Hippocampal formation (tissue), 2 donors: ENCODE results near the gene FASTK.
"Not testable (repeated sequence)": the region's sequence is repeated elsewhere in the genome, so short reads cannot be mapped to it uniquely, and the experiment has no call there.

Experiments
- DNase-seq, 2 donors: peaks; one replicate each; lab custom pipeline; 2025; lab: John Stamatoyannopoulos, UW

FASTK gene

GRCh38 chr7:151047976-151048815 is 32.4 kb downstream of the FASTK start, which contains the start of gene ASIC3:
TSS of gene ASIC3 (plus strand) at chr7:151048531. CDS start at chr7:151048886, 355 bp downstream.
- DNase-seq, result no peak

GRCh38 chr7:151046603-151047573 is 33.7 kb downstream of the FASTK start:
- DNase-seq, result no peak

GRCh38 chr7:151045967-151046366 is 34.6 kb downstream of the FASTK start:
- DNase-seq, result no peak

- DNase-seq, result no peak
Observed at GRCh38 chr7:151045262-151045661, 35.3 kb downstream of the FASTK start.

GRCh38 chr7:151043959-151044358 is 36.6 kb downstream of the FASTK start:
- no peak for DNase-seq

- not testable (repeated sequence) for DNase-seq
Observed at GRCh38 chr7:151043449-151043848, 37.2 kb downstream of the FASTK start.

GRCh38 chr7:151040616-151041375 is 39.8 kb downstream of the FASTK start:
- DNase-seq, result no peak

- DNase-seq, result no peak
Observed at GRCh38 chr7:151039850-151040548, 40.6 kb downstream of the FASTK start.

- no peak for DNase-seq
Observed at GRCh38 chr7:151038951-151039849, 41.4 kb downstream of the FASTK start.

GRCh38 chr7:151035902-151036301 is 44.7 kb downstream of the FASTK start:
- no peak for DNase-seq

- DNase-seq, result no peak
Observed at GRCh38 chr7:151035026-151035717, 45.4 kb downstream of the FASTK start.

- DNase-seq, result no peak
Observed at GRCh38 chr7:151034312-151035025, 46.1 kb downstream of the FASTK start.

- DNase-seq, result no peak
Observed at GRCh38 chr7:151033864-151034249, 46.8 kb downstream of the FASTK start.

- no peak for DNase-seq
Observed at GRCh38 chr7:151032936-151033863, 47.4 kb downstream of the FASTK start.

GRCh38 chr7:151031011-151031410 is 49.6 kb downstream of the FASTK start:
- DNase-seq, result no peak

- no peak for DNase-seq
Observed at GRCh38 chr7:151028948-151029501, 51.6 kb downstream of the FASTK start.
